Panc1 (cell line): Measurements from ENCODE around the gene USP38.

ENCODE experiments used
- CTCF ChIP-seq: fragments of 450-650 bp; IDR thresholded peaks from 2 replicates; pipeline ENCODE4 v1.5.1; 2017; ENCODE audit warnings: mild to moderate bottlenecking
- POLR2AphosphoS5 ChIP-seq: IDR thresholded peaks from 2 replicates; pipeline ENCODE4 v1.6.1; 2012; ENCODE audit warnings: mild to moderate bottlenecking, low read depth, low read length, moderate library complexity
- REST ChIP-seq, 2 experiments: IDR thresholded peaks; 2 replicates each; pipeline ENCODE4 v1.6.1; 2011 to 2012; ENCODE audit warnings: low read depth in 2 of 2, control low read depth in 1 of 2, low read length in 1 of 2, mild to moderate bottlenecking in 1 of 2, moderate library complexity in 1 of 2; ENCODE audit not compliant: insufficient read depth in 1 of 2
- TCF7L2 ChIP-seq: IDR thresholded peaks from 2 replicates; pipeline ENCODE4 v1.6.1; 2011; ENCODE audit warnings: mild to moderate bottlenecking, low read depth, low read length, inconsistent platforms

GRCh38 chr4:143257356-143257755, 72.6 kb downstream of the USP38 start:
- TF ChIP-seq CTCF (no peak), TCF7L2 (no peak), POLR2AphosphoS5 (no peak), REST (IDR thresholded peaks at IDR 0.05; ENCODE audit: insufficient read depth in 1 of 2, low read depth in 2 of 2, low read length in 1 of 2) (no peak)
